GM18505 (cell line): ENCODE measurements around the gene IGSF23.

Experiments
- ATAC-seq: cut with Tn5 transposase; IDR thresholded peaks from one replicate; pipeline ENCODE4 v1.9.1; 2021; ENCODE audit not compliant: unreplicated experiment
- POLR2A ChIP-seq: IDR thresholded peaks from 4 replicates; pipeline ENCODE4 v1.6.1; 2011; ENCODE audit warnings: borderline replicate concordance; ENCODE audit not compliant: insufficient read depth, insufficient read length; ENCODE audit errors: extremely low read depth

IGSF23 gene

GRCh38 chr19:44613295-44614178 is at the start of gene IGSF23:
TSS of gene IGSF23 (plus strand) at chr19:44613563. CDS start at chr19:44613646, 83 bp downstream.
- no peak for TF ChIP-seq POLR2A
- ATAC-seq = no peak

GRCh38 chr19:44566984-44567383 is 46.4 kb upstream of the IGSF23 start:
- ATAC-seq = no peak
- no peak for TF ChIP-seq POLR2A

GRCh38 chr19:44567745-44568144 is 45.6 kb upstream of the IGSF23 start:
- no peak for ATAC-seq
- no peak for TF ChIP-seq POLR2A

- no peak for TF ChIP-seq POLR2A
- ATAC-seq = no peak
Observed at GRCh38 chr19:44570603-44570983, 42.8 kb upstream of the IGSF23 start.

GRCh38 chr19:44570984-44571684 is 42.2 kb upstream of the IGSF23 start:
- TF ChIP-seq POLR2A = no peak
- no peak for ATAC-seq

- TF ChIP-seq POLR2A = no peak
- no peak for ATAC-seq
Observed at GRCh38 chr19:44571830-44572580, 41.4 kb upstream of the IGSF23 start.

- no peak for TF ChIP-seq POLR2A
- no peak for ATAC-seq
Observed at GRCh38 chr19:44572581-44572900, 40.8 kb upstream of the IGSF23 start.

- TF ChIP-seq POLR2A = no peak
- ATAC-seq = no peak
Observed at GRCh38 chr19:44573183-44573582, 40.2 kb upstream of the IGSF23 start.

GRCh38 chr19:44573627-44574026 is 39.7 kb upstream of the IGSF23 start:
- ATAC-seq = no peak
- TF ChIP-seq POLR2A = no peak

GRCh38 chr19:44574186-44574950 is 39.0 kb upstream of the IGSF23 start:
- no peak for TF ChIP-seq POLR2A
- ATAC-seq = no peak

GRCh38 chr19:44575116-44575700 is 38.2 kb upstream of the IGSF23 start:
- ATAC-seq = no peak
- TF ChIP-seq POLR2A = no peak

- no peak for ATAC-seq
- TF ChIP-seq POLR2A = no peak
Observed at GRCh38 chr19:44576843-44577565, 36.4 kb upstream of the IGSF23 start.
